H9 (cell line): ENCODE results near the gene MYL9. TPM values are rescaled to one million over a fixed set of nuclear protein-coding genes. Genes with fewer than 3 reads are reported as not detected.

Experiments used
- DNase-seq: peaks from one replicate; pipeline ENCODE4 v3.0.0-alpha.2; 2017
- H2AFZ ChIP-seq: one replicate; pipeline ENCODE4 v1.6.1; 2013; ENCODE audit warnings: mild to moderate bottlenecking, low read length, control low read depth, moderate library complexity
- H2AK5ac ChIP-seq: 2 replicates; pipeline ENCODE4 v1.6.1; 2013; ENCODE audit warnings: low read length, control low read depth, mixed read lengths; ENCODE audit not compliant: insufficient read length
- H2BK120ac ChIP-seq: one replicate; pipeline ENCODE4 v1.6.1; 2013; ENCODE audit warnings: low read depth, mild to moderate bottlenecking, low read length, control low read depth, inconsistent platforms; ENCODE audit not compliant: poor library complexity, severe bottlenecking
- H2BK12ac ChIP-seq: 2 replicates; pipeline ENCODE4 v1.6.1; 2013; ENCODE audit warnings: low read length, control low read depth, mixed read lengths, low read depth; ENCODE audit not compliant: insufficient read length
- H2BK15ac ChIP-seq: 2 replicates; pipeline ENCODE4 v1.6.1; 2013; ENCODE audit warnings: low read depth, low read length, control low read depth
- H2BK20ac ChIP-seq: one replicate; pipeline ENCODE4 v1.6.1; 2013; ENCODE audit warnings: low read depth, mild to moderate bottlenecking, low read length, control low read depth, inconsistent platforms; ENCODE audit not compliant: poor library complexity, severe bottlenecking
- H2BK5ac ChIP-seq: 2 replicates; pipeline ENCODE4 v1.6.1; 2013; ENCODE audit warnings: low read length, control low read depth, mixed read lengths; ENCODE audit not compliant: insufficient read length
- H3K14ac ChIP-seq: 2 replicates; pipeline ENCODE4 v1.6.1; 2013; ENCODE audit warnings: low read length, control low read depth; ENCODE audit not compliant: insufficient read depth
- H3K18ac ChIP-seq: 2 replicates; pipeline ENCODE4 v1.6.1; 2013; ENCODE audit warnings: low read depth, mild to moderate bottlenecking, mixed read lengths, low read length, control low read depth; ENCODE audit not compliant: insufficient read length
- H3K23ac ChIP-seq: 2 replicates; pipeline ENCODE4 v1.6.1; 2013; ENCODE audit warnings: low read length, control low read depth, mixed read lengths, low read depth; ENCODE audit not compliant: insufficient read length
- H3K23me2 ChIP-seq: 2 replicates; pipeline ENCODE4 v1.6.1; 2013; ENCODE audit warnings: low read depth, mild to moderate bottlenecking, mixed read lengths, low read length, control low read depth; ENCODE audit not compliant: insufficient read length, poor library complexity, severe bottlenecking
- H3K27ac ChIP-seq: 2 replicates; pipeline ENCODE4 v1.5.1; 2013; ENCODE audit warnings: low read length, control low read depth, mixed read lengths, low read depth; ENCODE audit not compliant: insufficient read length
- H3K27me3 ChIP-seq: 2 replicates; pipeline ENCODE4 v1.6.1; 2013; ENCODE audit warnings: low read length, control low read depth, inconsistent platforms; ENCODE audit not compliant: insufficient read depth
- H3K4ac ChIP-seq: 2 replicates; pipeline ENCODE4 v1.6.1; 2013; ENCODE audit warnings: low read depth, mild to moderate bottlenecking, control low read depth, inconsistent platforms, low read length, moderate library complexity
- H3K4me1 ChIP-seq: 2 replicates; pipeline ENCODE4 v1.6.1; 2013; ENCODE audit warnings: low read length, control low read depth, inconsistent platforms; ENCODE audit not compliant: insufficient read depth
- H3K4me2 ChIP-seq: 2 replicates; pipeline ENCODE4 v1.6.1; 2013; ENCODE audit warnings: low read length, control low read depth, mixed read lengths; ENCODE audit not compliant: insufficient read length, insufficient read depth
- H3K56ac ChIP-seq: 2 replicates; pipeline ENCODE4 v1.6.1; 2013; ENCODE audit warnings: low read depth, mild to moderate bottlenecking, mixed read lengths, low read length, control low read depth; ENCODE audit not compliant: insufficient read length
- H3K79me1 ChIP-seq: 2 replicates; pipeline ENCODE4 v1.6.1; 2013; ENCODE audit warnings: low read depth, mild to moderate bottlenecking, moderate library complexity, low read length, control low read depth, inconsistent platforms; ENCODE audit not compliant: insufficient read depth, poor library complexity, severe bottlenecking
- H3K79me2 ChIP-seq: 2 replicates; pipeline ENCODE4 v1.6.1; 2013; ENCODE audit warnings: low read length, control low read depth, inconsistent platforms; ENCODE audit not compliant: insufficient read depth
- H3K9ac ChIP-seq: 2 replicates; pipeline ENCODE4 v1.6.1; 2013; ENCODE audit warnings: low read length, control low read depth, mixed read lengths; ENCODE audit not compliant: insufficient read length; ENCODE audit errors: extremely low read depth
- H3K9me3 ChIP-seq: one replicate; pipeline ENCODE4 v1.6.1; 2013; ENCODE audit warnings: low read depth, low read length, inconsistent platforms; ENCODE audit not compliant: control insufficient read depth
- H3T11ph ChIP-seq: one replicate; pipeline ENCODE4 v1.6.1; 2013; ENCODE audit warnings: mild to moderate bottlenecking, low read length, control low read depth, inconsistent platforms
- H4K20me1 ChIP-seq: one replicate; pipeline ENCODE4 v1.6.1; 2013; ENCODE audit not compliant: control insufficient read depth, insufficient read length, insufficient read depth
- H4K5ac ChIP-seq: 2 replicates; pipeline ENCODE4 v1.6.1; 2013; ENCODE audit warnings: low read depth, mild to moderate bottlenecking, mixed read lengths, low read length, control low read depth; ENCODE audit not compliant: insufficient read length
- H4K8ac ChIP-seq: replicated peaks from 2 replicates; pipeline ENCODE4 v1.6.1; 2013; ENCODE audit warnings: low read length, control low read depth, mixed read lengths, low read depth; ENCODE audit not compliant: insufficient read length
- H4K91ac ChIP-seq: 2 replicates; pipeline ENCODE4 v1.6.1; 2013; ENCODE audit warnings: low read depth, mild to moderate bottlenecking, moderate library complexity, mixed read lengths, low read length, control low read depth; ENCODE audit not compliant: insufficient read length
- H3K27ac Mint-ChIP-seq, 3 experiments: 2 replicates in 2 of 3; 3 replicates in 1 of 3; pipeline ENCODE4 v1.8.0; 2020 to 2021; ENCODE audit warnings: mixed read lengths in 3 of 3, mild to moderate bottlenecking in 1 of 3, moderate library complexity in 1 of 3
- H3K27me3 Mint-ChIP-seq: 2 replicates; pipeline ENCODE4 v1.8.0; 2021; ENCODE audit warnings: low read depth, mild to moderate bottlenecking, moderate library complexity, mixed read lengths
- H3K36me3 Mint-ChIP-seq, 3 experiments: 2 replicates in 2 of 3; 3 replicates in 1 of 3; pipeline ENCODE4 v1.8.0; 2020 to 2021; ENCODE audit warnings: low read depth in 3 of 3, mixed read lengths in 3 of 3; ENCODE audit not compliant: insufficient read depth in 1 of 3
- H3K4me1 Mint-ChIP-seq, 2 experiments: 2 replicates each; pipeline ENCODE4 v1.8.0; 2020; ENCODE audit warnings: mixed read lengths in 2 of 2
- H3K4me3 Mint-ChIP-seq, 2 experiments: 2 replicates in 1 of 2; 3 replicates in 1 of 2; pipeline ENCODE4 v1.8.0; 2020 to 2021; ENCODE audit warnings: mild to moderate bottlenecking in 2 of 2, mixed read lengths in 2 of 2, moderate library complexity in 1 of 2
- H3K9me3 Mint-ChIP-seq, 2 experiments: 2 replicates in 1 of 2; 3 replicates in 1 of 2; pipeline ENCODE4 v1.8.0; 2020; ENCODE audit warnings: mild to moderate bottlenecking in 2 of 2, mixed read lengths in 2 of 2, moderate library complexity in 1 of 2
- CTCF ChIP-seq: fragments of 200-600 bp; sonication (generic); conservative IDR thresholded peaks from 3 replicates; pipeline ENCODE4 v1.8.0; 2021; ENCODE audit warnings: antibody characterized with exemption, mild to moderate bottlenecking
- whole genome bisulfite sequencing: extraction: QIAGEN DNeasy Blood & Tissue Kit; methylation state at CpG from one replicate; pipeline ENCODE4 v1.1.7; 2013; ENCODE audit warnings: missing lambda C conversion rate, low lambda C conversion rate, mixed read lengths; ENCODE audit not compliant: insufficient read length; ENCODE audit errors: extremely low coverage; 5-methylcytosine and 5-hydroxymethylcytosine counted together
- total RNA-seq: library from RNA; stranded (reverse); gene quantifications from 2 replicates; pipeline ENCODE4 v1.2.1, GENCODE V29; 2021

Gene MYL9
- total RNA-seq, 1 experiment from 2014 or later: 218 TPM

GRCh38 chr20:36519944-36520343, 21.4 kb upstream of the MYL9 start:
- Histone ChIP-seq H3T11ph (no peak overlapping the region), H2AK5ac (no peak overlapping the region), H2AFZ (no peak overlapping the region), H3K27ac (no peak overlapping the region), H3K14ac (no peak overlapping the region), H4K8ac (no peak overlapping the region), H4K91ac (no peak overlapping the region), H3K4me2 (no peak overlapping the region), H2BK5ac (no peak overlapping the region), H2BK12ac (no peak overlapping the region), H2BK20ac (no peak overlapping the region), H3K23me2 (no peaks in the 10 kb centered on the region), H3K18ac (no peak overlapping the region), H2BK15ac (no peak overlapping the region), H3K4me1 (no peaks in the 10 kb centered on the region), H3K9ac (no peak overlapping the region), H3K4ac (no peak overlapping the region), H4K5ac (no peak overlapping the region), H3K27me3 (no peaks in the 10 kb centered on the region), H4K20me1 (no peaks in the 10 kb centered on the region), H2BK120ac (no peak overlapping the region), H3K56ac (no peak overlapping the region), H3K79me1 (no peaks in the 10 kb centered on the region), H3K23ac (no peak overlapping the region), H3K79me2 (no peaks in the 10 kb centered on the region), H3K9me3 (no peaks in the 10 kb centered on the region)
- WGBS: no CpG with 5 or more reads among the region's 2 CpGs
- peaks cover 0 to 3% of the 10 kb centered on the region in 2 experiments; a peak in 2 of 4 replicates for H3K4me1 Mint-ChIP-seq
- H3K9me3 Mint-ChIP-seq: no peaks in the 10 kb centered on the region
- H3K4me3 Mint-ChIP-seq: no peak overlapping the region
- no peak overlapping the region for H3K27ac Mint-ChIP-seq
- no peak for DNase-seq
- no peaks in the 10 kb centered on the region for H3K27me3 Mint-ChIP-seq
- peaks cover 0 to 38% (median 31%) of the 10 kb centered on the region in 3 experiments; a peak in 6 of 7 replicates for H3K36me3 Mint-ChIP-seq
- no peak for TF ChIP-seq CTCF
